ENCODE data around the gene BTBD10.
"Not testable (repeated sequence)": the region's sequence is repeated elsewhere in the genome, so short reads cannot be mapped to it uniquely, and the experiment has no call there.

Gene BTBD10

GRCh38 chr11:13445588-13445987, 17.4 kb downstream of the BTBD10 start:
- DNase-seq (ENCODE audit: extremely low read depth in 1 of 2, low read depth in 1 of 2), result no peak

GRCh38 chr11:13440100-13440855, 22.7 kb downstream of the BTBD10 start:
- no peak for DNase-seq (ENCODE audit: extremely low read depth in 1 of 2, low read depth in 1 of 2)

GRCh38 chr11:13438291-13438690, 24.7 kb downstream of the BTBD10 start:
- DNase-seq (ENCODE audit: extremely low read depth in 1 of 2, low read depth in 1 of 2), result no peak

- DNase-seq (ENCODE audit: extremely low read depth in 1 of 2, low read depth in 1 of 2), result not testable (repeated sequence)
These were observed 26.2 kb downstream of the BTBD10 start for GRCh38 chr11:13436836-13437235.

- no peak for DNase-seq (ENCODE audit: extremely low read depth in 1 of 2, low read depth in 1 of 2)
These were observed 28.5 kb downstream of the BTBD10 start for GRCh38 chr11:13434247-13435205.

- DNase-seq (ENCODE audit: extremely low read depth in 1 of 2, low read depth in 1 of 2), result no peak
These were observed 29.6 kb downstream of the BTBD10 start for GRCh38 chr11:13433437-13433836.

GRCh38 chr11:13429836-13430235, 33.2 kb downstream of the BTBD10 start:
- no peak for DNase-seq (ENCODE audit: extremely low read depth in 1 of 2, low read depth in 1 of 2)

- DNase-seq (ENCODE audit: extremely low read depth in 1 of 2, low read depth in 1 of 2), result no peak
These were observed 33.7 kb downstream of the BTBD10 start for GRCh38 chr11:13429288-13429687.

- DNase-seq (ENCODE audit: extremely low read depth in 1 of 2, low read depth in 1 of 2), result no peak
These were observed 35.6 kb downstream of the BTBD10 start for GRCh38 chr11:13427440-13427839.

GRCh38 chr11:13423372-13423771, 39.6 kb downstream of the BTBD10 start:
- no peak for DNase-seq (ENCODE audit: extremely low read depth in 1 of 2, low read depth in 1 of 2)

- no peak for DNase-seq (ENCODE audit: extremely low read depth in 1 of 2, low read depth in 1 of 2)
These were observed 41.5 kb downstream of the BTBD10 start for GRCh38 chr11:13421561-13421960.

- DNase-seq (ENCODE audit: extremely low read depth in 1 of 2, low read depth in 1 of 2), result no peak
These were observed 47.8 kb downstream of the BTBD10 start for GRCh38 chr11:13415201-13415600.

GRCh38 chr11:13405220-13405619, 57.8 kb downstream of the BTBD10 start:
- DNase-seq (ENCODE audit: extremely low read depth in 1 of 2, low read depth in 1 of 2), result no peak

- not testable (repeated sequence) for DNase-seq (ENCODE audit: extremely low read depth in 1 of 2, low read depth in 1 of 2)
These were observed 64.7 kb downstream of the BTBD10 start for GRCh38 chr11:13398335-13398734.

GRCh38 chr11:13391217-13391616, 71.8 kb downstream of the BTBD10 start:
- DNase-seq (ENCODE audit: extremely low read depth in 1 of 2, low read depth in 1 of 2), result no peak

- DNase-seq (ENCODE audit: extremely low read depth in 1 of 2, low read depth in 1 of 2), result no peak
These were observed 74.3 kb downstream of the BTBD10 start for GRCh38 chr11:13388741-13389140.

GRCh38 chr11:13386567-13386966, 76.5 kb downstream of the BTBD10 start:
- no peak for DNase-seq (ENCODE audit: extremely low read depth in 1 of 2, low read depth in 1 of 2)

GRCh38 chr11:13384908-13385640, 77.9 kb downstream of the BTBD10 start:
- no peak for DNase-seq (ENCODE audit: extremely low read depth in 1 of 2, low read depth in 1 of 2)

GRCh38 chr11:13382751-13383150, 80.3 kb downstream of the BTBD10 start:
- DNase-seq (ENCODE audit: extremely low read depth in 1 of 2, low read depth in 1 of 2), result no peak

GRCh38 chr11:13380731-13381130, 82.3 kb downstream of the BTBD10 start:
- DNase-seq (ENCODE audit: extremely low read depth in 1 of 2, low read depth in 1 of 2), result no peak

- DNase-seq (ENCODE audit: extremely low read depth in 1 of 2, low read depth in 1 of 2), result no peak
These were observed 84.7 kb downstream of the BTBD10 start for GRCh38 chr11:13378316-13378715.
